Measurements from ENCODE around the gene ABL2.
A peak's percentile ranks its signal among the peaks of the same experiment; 100 is the strongest.
"Not testable (repeated sequence)": the region's sequence is repeated elsewhere in the genome, so short reads cannot be mapped to it uniquely, and the experiment has no call there.

The ABL2 gene

GRCh38 chr1:179229214-179230140 is at the start of gene ABL2:
ABL2 (minus strand) TSS chr1:179229677; CDS start chr1:179229397, 280 bp downstream.
- DNase-seq = peak; percentile 66

GRCh38 chr1:179278920-179279319 is 49.4 kb upstream of the ABL2 start:
- no peak for DNase-seq

- DNase-seq = not testable (repeated sequence)
Observed at GRCh38 chr1:179274424-179274823, 44.9 kb upstream of the ABL2 start.

- DNase-seq = no peak
Observed at GRCh38 chr1:179269071-179269470, 39.6 kb upstream of the ABL2 start.

GRCh38 chr1:179264507-179264906 is 35.0 kb upstream of the ABL2 start:
- no peak for DNase-seq

- DNase-seq = no peak
Observed at GRCh38 chr1:179263121-179263520, 33.6 kb upstream of the ABL2 start.

- DNase-seq = no peak
Observed at GRCh38 chr1:179262183-179262582, 32.7 kb upstream of the ABL2 start.

- no peak for DNase-seq
Observed at GRCh38 chr1:179253286-179253972, 24.0 kb upstream of the ABL2 start.

- no peak for DNase-seq
Observed at GRCh38 chr1:179252606-179253005, 23.1 kb upstream of the ABL2 start.

- peak; percentile 33 for DNase-seq
Observed at GRCh38 chr1:179251675-179252074, 22.2 kb upstream of the ABL2 start.

- DNase-seq = no peak
Observed at GRCh38 chr1:179247923-179248322, 18.4 kb upstream of the ABL2 start.

- not testable (repeated sequence) for DNase-seq
Observed at GRCh38 chr1:179245426-179245825, 15.9 kb upstream of the ABL2 start.

GRCh38 chr1:179241530-179242097 is 12.1 kb upstream of the ABL2 start:
- DNase-seq = no peak

- DNase-seq = no peak
Observed at GRCh38 chr1:179237222-179237621, 7.7 kb upstream of the ABL2 start.

- DNase-seq = no peak
Observed at GRCh38 chr1:179234863-179235262, 5.4 kb upstream of the ABL2 start.

GRCh38 chr1:179231923-179232322 is 2.4 kb upstream of the ABL2 start:
- DNase-seq = no peak

GRCh38 chr1:179230721-179231120 is 1.2 kb upstream of the ABL2 start:
- no peak for DNase-seq

GRCh38 chr1:179230251-179230650 is 774 bp upstream of the ABL2 start:
- DNase-seq = no peak

- peak; percentile 7 for DNase-seq
Observed at GRCh38 chr1:179228783-179229213, 679 bp downstream of the ABL2 start.

GRCh38 chr1:179226738-179227137 is 2.7 kb downstream of the ABL2 start:
- no peak for DNase-seq

GRCh38 chr1:179224466-179224865 is 5.0 kb downstream of the ABL2 start:
- DNase-seq = not testable (repeated sequence)

GRCh38 chr1:179221121-179221520 is 8.4 kb downstream of the ABL2 start:
- not testable (repeated sequence) for DNase-seq

- no peak for DNase-seq
Observed at GRCh38 chr1:179217943-179218507, 11.5 kb downstream of the ABL2 start.

Measured in CD4-positive, alpha-beta T cell treated with Interleukin-21 for 1 hour (primary cell).